DND-41 (cell line): ENCODE measurements around the gene NKX3-2.

Experiments used
- ATAC-seq: fragments of 200-7000 bp; cut with Tn5 transposase; 3 replicates; pipeline ENCODE4 v1.9.1; 2021; ENCODE audit warnings: low read depth; ENCODE audit not compliant: insufficient read depth
- DNase-seq: peaks from one replicate; pipeline ENCODE4 v3.0.0-alpha.2; 2020
- H2AFZ ChIP-seq: 2 replicates; pipeline ENCODE4 v1.6.0; 2012; ENCODE audit warnings: low read depth, low read length
- H3K27ac ChIP-seq: 2 replicates; pipeline ENCODE4 v1.5.1; 2012; ENCODE audit warnings: low read length, inconsistent platforms
- H3K27me3 ChIP-seq: fragments of 200-600 bp; sonication (generic); 2 replicates; pipeline ENCODE4 v1.6.0; 2012; ENCODE audit warnings: low read length, mild to moderate bottlenecking, inconsistent platforms; ENCODE audit not compliant: insufficient read depth, poor library complexity
- H3K36me3 ChIP-seq: 2 replicates; pipeline ENCODE4 v1.5.1; 2012; ENCODE audit warnings: low read length, inconsistent platforms; ENCODE audit not compliant: insufficient read depth
- H3K4me1 ChIP-seq: 2 replicates; pipeline ENCODE4 v1.5.1; 2012; ENCODE audit warnings: mild to moderate bottlenecking, low read length; ENCODE audit not compliant: insufficient read depth
- H3K4me2 ChIP-seq: 2 replicates; pipeline ENCODE4 v1.6.0; 2012; ENCODE audit warnings: mild to moderate bottlenecking, moderate library complexity, low read length, inconsistent platforms; ENCODE audit not compliant: insufficient read depth
- H3K4me3 ChIP-seq, 2 experiments: fragments of 200-600 bp in 1 of 2; shearing (Covaris generic) in 1 of 2; 2 replicates each; pipeline ENCODE4 v1.5.1; 2012 to 2016; ENCODE audit warnings: inconsistent platforms in 2 of 2, low read length in 2 of 2, mild to moderate bottlenecking in 2 of 2, low read depth in 1 of 2, moderate library complexity in 1 of 2
- H3K79me2 ChIP-seq: 2 replicates; pipeline ENCODE4 v1.6.0; 2012; ENCODE audit warnings: low read length, inconsistent platforms; ENCODE audit not compliant: insufficient read depth
- H3K9ac ChIP-seq: 2 replicates; pipeline ENCODE4 v1.6.0; 2012; ENCODE audit warnings: low read depth, mild to moderate bottlenecking, inconsistent platforms, low read length, moderate library complexity
- H3K9me3 ChIP-seq: 2 replicates; pipeline ENCODE4 v1.5.1; 2012; ENCODE audit warnings: low read length, moderate library complexity, mild to moderate bottlenecking, inconsistent platforms; ENCODE audit not compliant: insufficient read depth, severe bottlenecking
- H4K20me1 ChIP-seq: 2 replicates; pipeline ENCODE4 v1.6.0; 2012; ENCODE audit warnings: low read length; ENCODE audit not compliant: insufficient read depth
- CTCF ChIP-seq: IDR thresholded peaks from 2 replicates; pipeline ENCODE4 v1.5.1; 2012; ENCODE audit warnings: borderline replicate concordance, low read length, moderate library complexity, mild to moderate bottlenecking; ENCODE audit not compliant: poor library complexity, severe bottlenecking; ENCODE audit errors: extremely low read depth
- EZH2 ChIP-seq: IDR thresholded peaks from 3 replicates; pipeline ENCODE4 v1.6.1; 2012; ENCODE audit warnings: borderline replicate concordance, low read depth, mild to moderate bottlenecking, moderate library complexity, low read length, inconsistent platforms; ENCODE audit not compliant: severe bottlenecking

Gene NKX3-2

GRCh38 chr4:13543839-13544605, at the start of gene NKX3-2:
TSS of gene NKX3-2 (minus strand) at chr4:13544508. CDS start at chr4:13544414, 94 bp downstream.
- no peak within 1 kb of the TSS for H3K9ac ChIP-seq
- H3K27me3 ChIP-seq: no peaks in the 10 kb centered on the region
- no peak within 1 kb of the TSS for H2AFZ ChIP-seq
- H3K79me2 ChIP-seq: no peaks in the 10 kb centered on the region
- no peak for TF ChIP-seq EZH2
- TF ChIP-seq CTCF: no peak
- H3K27ac ChIP-seq: no peak within 1 kb of the TSS
- no peaks in the 10 kb centered on the region for H4K20me1 ChIP-seq
- peaks cover 13% of the 10 kb centered on the region for H3K9me3 ChIP-seq
- no peak for ATAC-seq
- H3K4me1 ChIP-seq: peaks cover 13% of the 10 kb centered on the region
- H3K36me3 ChIP-seq: no peaks in the 10 kb centered on the region
- H3K4me3 ChIP-seq: no peak within 1 kb of the TSS
- no peak within 1 kb of the TSS for H3K4me2 ChIP-seq
- DNase-seq: no peak

- Histone ChIP-seq H3K36me3 (peaks cover 75% of the 10 kb centered on the region), H4K20me1 (no peaks in the 10 kb centered on the region), H3K79me2 (no peaks in the 10 kb centered on the region), H3K4me1 (no peaks in the 10 kb centered on the region), H3K4me2 (no peak overlapping the region), H3K9ac (no peak overlapping the region), H2AFZ (no peak overlapping the region), H3K27ac (no peak overlapping the region), H3K4me3 (no peak overlapping the region), H3K9me3 (no peaks in the 10 kb centered on the region), H3K27me3 (no peaks in the 10 kb centered on the region)
- TF ChIP-seq EZH2: no peak
- TF ChIP-seq CTCF: no peak
- ATAC-seq (no peak), DNase-seq (no peak)
Observed at GRCh38 chr4:13592220-13592619, 47.9 kb upstream of the NKX3-2 start.

GRCh38 chr4:13590766-13591165, 46.5 kb upstream of the NKX3-2 start:
- no peak overlapping the region for H3K4me3 ChIP-seq
- TF ChIP-seq EZH2 (no peak), CTCF (no peak)

GRCh38 chr4:13588954-13589353, 44.6 kb upstream of the NKX3-2 start:
- Histone ChIP-seq H3K4me1 (no peaks in the 10 kb centered on the region), H3K36me3 (peaks cover 75% of the 10 kb centered on the region)

More at GRCh38 chr4:13590766-13591165, 46.5 kb upstream of the NKX3-2 start:
- Histone ChIP-seq H3K9ac (no peak overlapping the region), H3K36me3 (peaks cover 75% of the 10 kb centered on the region), H3K4me2 (no peak overlapping the region), H3K4me1 (no peaks in the 10 kb centered on the region), H2AFZ (no peak overlapping the region), H3K27ac (no peak overlapping the region), H4K20me1 (no peaks in the 10 kb centered on the region), H3K27me3 (no peaks in the 10 kb centered on the region), H3K9me3 (no peaks in the 10 kb centered on the region), H3K79me2 (no peaks in the 10 kb centered on the region)
- ATAC-seq: no peak
- no peak for DNase-seq

More at GRCh38 chr4:13588954-13589353, 44.6 kb upstream of the NKX3-2 start:
- TF ChIP-seq EZH2 (no peak), CTCF (no peak)
- Histone ChIP-seq H3K27me3 (no peaks in the 10 kb centered on the region), H3K4me3 (no peak overlapping the region), H3K9ac (no peak overlapping the region), H2AFZ (no peak overlapping the region), H3K4me2 (no peak overlapping the region), H3K9me3 (no peaks in the 10 kb centered on the region), H4K20me1 (no peaks in the 10 kb centered on the region), H3K79me2 (no peaks in the 10 kb centered on the region), H3K27ac (no peak overlapping the region)
- ATAC-seq: no peak
- DNase-seq: no peak
